Kidney (tissue), 14 donors: ENCODE results near the gene BTAF1. TPM values are rescaled to one million over a fixed set of nuclear protein-coding genes. Genes with fewer than 3 reads are reported as not detected.
A peak's percentile ranks its signal among the peaks of the same experiment; 100 is the strongest.
"Not testable (repeated sequence)": the region's sequence is repeated elsewhere in the genome, so short reads cannot be mapped to it uniquely, and the experiment has no call there.

Source experiments
- DNase-seq, 5 donors: peaks; one replicate each; pipeline ENCODE4 v3.0.0-alpha.2; 2013 to 2020
- FAIRE-seq: peaks from 2 replicates; lab custom pipeline; 2012; peaks lifted over from hg19 to GRCh38; lab: Jason Lieb, UNC
- H3K27ac ChIP-seq, 2 donors: one replicate each; pipeline ENCODE4 v1.7.0; 2013; ENCODE audit warnings: low read depth in 2 of 2, low read length in 2 of 2, inconsistent platforms in 1 of 2
- H3K27me3 ChIP-seq: one replicate; pipeline ENCODE4 v1.7.1; 2013; ENCODE audit warnings: low read length, inconsistent platforms; ENCODE audit not compliant: control insufficient read depth, insufficient read depth
- H3K36me3 ChIP-seq, 3 donors: one replicate each; pipeline versions ENCODE4 v1.7.0 to v1.7.1; 2013; ENCODE audit warnings: low read length in 3 of 3, control low read depth in 1 of 3, inconsistent platforms in 1 of 3; ENCODE audit not compliant: insufficient read depth in 3 of 3, control insufficient read depth in 2 of 3
- H3K4me1 ChIP-seq, 3 donors: one replicate each; pipeline versions ENCODE4 v1.7.0 to v1.7.1; 2013; ENCODE audit warnings: low read length in 3 of 3, inconsistent platforms in 1 of 3, low read depth in 1 of 3; ENCODE audit not compliant: control insufficient read depth in 2 of 3, insufficient read depth in 2 of 3
- H3K4me3 ChIP-seq, 3 donors: one replicate each; pipeline versions ENCODE4 v1.7.0 to v1.8.1; 2013; ENCODE audit warnings: low read length in 3 of 3, control low read depth in 1 of 3, inconsistent platforms in 1 of 3
- H3K9ac ChIP-seq, 3 donors: one replicate each; pipeline versions ENCODE4 v1.7.0 to v1.7.1; 2013; ENCODE audit warnings: low read length in 3 of 3, control low read depth in 1 of 3, inconsistent platforms in 1 of 3
- H3K9me3 ChIP-seq, 3 donors: one replicate each; pipeline versions ENCODE4 v1.7.0 to v1.7.1; 2013; ENCODE audit warnings: low read length in 3 of 3, control low read depth in 1 of 3, inconsistent platforms in 1 of 3; ENCODE audit not compliant: control insufficient read depth in 2 of 3, insufficient read depth in 1 of 3
- CTCF ChIP-seq: IDR thresholded peaks from 3 replicates; pipeline ENCODE4 v1.5.1; 2012; ENCODE audit warnings: mild to moderate bottlenecking, moderate library complexity, borderline replicate concordance; ENCODE audit not compliant: insufficient read depth; ENCODE audit errors: extremely low read depth
- intact Hi-C: fragments of 100-400 bp; cut with DNase I; formaldehyde crosslinking; loops from one replicate; pipeline ENCODE4 v1.11.1; 2022
- polyA plus RNA-seq: library from polyadenylated mRNA; stranded (reverse); fragments of 350-450 nt; fragmentation: Illumina TruSeq; extraction: RNeasy Lipid Tissue Mini Kit (QIAGEN cat#74804); gene quantifications from one replicate; pipeline ENCODE4 v1.2.3, GENCODE V29; 2014; ENCODE audit warnings: low read depth, low replicate concordance; ENCODE audit not compliant: insufficient read depth
- total RNA-seq: library from RNA; stranded (reverse); fragmentation: NEBNext Ultra II Directional; extraction: Animal tissue kit (Norgen Biotek cat#: 25700); gene quantifications from one replicate; pipeline ENCODE4 v1.2.1, GENCODE V29; 2021
- donor health status: control.
- donor health status: control.
- donor health status: control.
- donor health status: control.
- donor health status: control.
- donor health status: DM: yes; HTN: yes; CAD: no.
- donor health status: Normal renal cell carcinoma (clear cell type).

The BTAF1 gene
- total and polyA plus RNA-seq, 2 donors from 2014 or later = 4.3 to 35.1 TPM

GRCh38 chr10:91887272-91888076 lies 36.1 kb upstream of the BTAF1 start:
- Histone ChIP-seq H3K36me3 (no peaks in the 10 kb centered on the region), H3K4me1 (peaks cover 0 to 3% (median 3%) of the 10 kb centered on the region in 3 donors), H3K9ac (peak overlapping the region; percentile 48 to 65 (median 50)), H3K9me3 (no peaks in the 10 kb centered on the region), H3K27me3 (no peaks in the 10 kb centered on the region), H3K4me3 (peak overlapping the region; percentile 53 to 82 (median 68)), H3K27ac (no peak overlapping the region)
- no peak for FAIRE-seq
- no peak for TF ChIP-seq CTCF
- intact Hi-C loops = no loop called here
- peak in 4 of 5 donors; percentile 86 to 91 (median 89) for DNase-seq

GRCh38 chr10:91891125-91892001 lies 32.2 kb upstream of the BTAF1 start:
- H3K36me3 ChIP-seq = no peaks in the 10 kb centered on the region
- H3K27me3 ChIP-seq = no peaks in the 10 kb centered on the region
- peaks cover 0 to 3% (median 0%) of the 10 kb centered on the region in 3 donors for H3K4me1 ChIP-seq
- H3K4me3 ChIP-seq = no peak overlapping the region
- DNase-seq (no peak), FAIRE-seq (no peak)
- H3K27ac ChIP-seq = no peak overlapping the region
- TF ChIP-seq CTCF = no peak
- no peaks in the 10 kb centered on the region for H3K9me3 ChIP-seq
- intact Hi-C loops = no loop called here
- no peak overlapping the region for H3K9ac ChIP-seq

- no peak overlapping the region for H3K4me3 ChIP-seq
- H3K27me3 ChIP-seq = no peaks in the 10 kb centered on the region
- FAIRE-seq (no peak), DNase-seq (no peak)
- no peaks in the 10 kb centered on the region for H3K36me3 ChIP-seq
- H3K4me1 ChIP-seq = no peaks in the 10 kb centered on the region
- intact Hi-C loops = no loop called here
- no peak overlapping the region for H3K9ac ChIP-seq
- TF ChIP-seq CTCF = no peak
- H3K9me3 ChIP-seq = no peaks in the 10 kb centered on the region
- H3K27ac ChIP-seq = no peak overlapping the region
Measured at GRCh38 chr10:91893051-91893450, 30.5 kb upstream of the BTAF1 start.

- H3K27ac ChIP-seq, DNase-seq, FAIRE-seq, H3K36me3 ChIP-seq, H3K9me3 ChIP-seq, H3K9ac ChIP-seq, H3K4me3 ChIP-seq, H3K27me3 ChIP-seq, H3K4me1 ChIP-seq, intact Hi-C loops: not testable (repeated sequence)
Measured at GRCh38 chr10:91894261-91894685, 29.3 kb upstream of the BTAF1 start.
